GM19025 (cell line): ENCODE data around the gene NAV1.
"Not testable (repeated sequence)": the region's sequence is repeated elsewhere in the genome, so short reads cannot be mapped to it uniquely, and the experiment has no call there.

Experiments
- ATAC-seq: cut with Tn5 transposase; IDR thresholded peaks from one replicate; pipeline ENCODE4 v1.9.1; 2021; ENCODE audit warnings: mild to moderate bottlenecking, low read depth, moderate library complexity; ENCODE audit not compliant: unreplicated experiment

The NAV1 gene

GRCh38 chr1:201538612-201539551 lies at the start of gene NAV1:
Gene NAV1, plus strand, starts transcription at chr1:201539127. Its CDS starts 83,758 bp downstream, at chr1:201622885.
- ATAC-seq: no peak

- no peak for ATAC-seq
Observed at GRCh38 chr1:201489643-201490261, 49.2 kb upstream of the NAV1 start.

GRCh38 chr1:201490708-201491131 lies 48.2 kb upstream of the NAV1 start:
- no peak for ATAC-seq

- no peak for ATAC-seq
Observed at GRCh38 chr1:201491896-201492511, 46.9 kb upstream of the NAV1 start.

- not testable (repeated sequence) for ATAC-seq
Observed at GRCh38 chr1:201493026-201493656, 45.8 kb upstream of the NAV1 start.

- ATAC-seq: no peak
Observed at GRCh38 chr1:201493757-201494617, 44.9 kb upstream of the NAV1 start.

- ATAC-seq: no peak
Observed at GRCh38 chr1:201495551-201496295, 43.2 kb upstream of the NAV1 start.

GRCh38 chr1:201496296-201496690 lies 42.6 kb upstream of the NAV1 start:
- ATAC-seq: no peak

- ATAC-seq: no peak
Observed at GRCh38 chr1:201497935-201498509, 40.9 kb upstream of the NAV1 start.

GRCh38 chr1:201498621-201499020 lies 40.3 kb upstream of the NAV1 start:
- ATAC-seq: no peak

- no peak for ATAC-seq
Observed at GRCh38 chr1:201499191-201499590, 39.7 kb upstream of the NAV1 start.

GRCh38 chr1:201499795-201500669 lies 38.9 kb upstream of the NAV1 start:
- ATAC-seq: no peak

- no peak for ATAC-seq
Observed at GRCh38 chr1:201500670-201501120, 38.2 kb upstream of the NAV1 start.

GRCh38 chr1:201501144-201501543 lies 37.8 kb upstream of the NAV1 start:
- no peak for ATAC-seq

GRCh38 chr1:201501812-201502510 lies 37.0 kb upstream of the NAV1 start:
- ATAC-seq: no peak

- ATAC-seq: no peak
Observed at GRCh38 chr1:201502511-201502857, 36.4 kb upstream of the NAV1 start.
